SH-SY5Y (cell line): Measurements from ENCODE around the gene CCL25.

Experiments
- GATA2 ChIP-seq: IDR thresholded peaks from 2 replicates; pipeline ENCODE4 v1.6.1; 2011; ENCODE audit warnings: mild to moderate bottlenecking, low read depth, low read length
- GATA3 ChIP-seq: IDR thresholded peaks from 2 replicates; pipeline ENCODE4 v1.6.1; 2011; ENCODE audit warnings: low read depth, mild to moderate bottlenecking, low read length, moderate library complexity

- TF ChIP-seq GATA2 (no peak), GATA3 (no peak)
These were observed 13.3 kb downstream of the CCL25 start for GRCh38 chr19:8065875-8066261.
